HEK293 (cell line): ENCODE data around the gene PPHLN1.

Experiments
- CTCF ChIA-PET: fragments of 350-600 bp; formaldehyde crosslinking; extraction: SDS; loops from one replicate; lab custom pipeline; 2021; ENCODE audit warnings: antibody characterized with exemption; lab: Yijun Ruan, JAX
- POLR2A ChIA-PET: fragments of 300-600 bp; formaldehyde crosslinking; extraction: SDS; loops from one replicate; lab custom pipeline; 2020; ENCODE audit warnings: antibody characterized with exemption, inconsistent platforms; lab: Yijun Ruan, JAX
- H3K27ac ChIP-seq: fragments of 200-500 bp; sonication (Bioruptor generic); 2 replicates; pipeline ENCODE4 v1.5.1; 2014; ENCODE audit warnings: low read depth, low read length, control low read depth, inconsistent platforms; ENCODE audit errors: extremely low read depth
- H3K36me3 ChIP-seq, 2 experiments: fragments of 200-500 bp in 1 of 2; sonication (Bioruptor generic) in 1 of 2; 1 replicate in 1 of 2; 2 replicates in 1 of 2; pipeline ENCODE4 v1.5.1; 2014 to 2017; ENCODE audit warnings: inconsistent platforms in 2 of 2, low read length in 2 of 2; ENCODE audit not compliant: control insufficient read depth in 2 of 2, insufficient read depth in 1 of 2
- H3K4me1 ChIP-seq: fragments of 200-500 bp; sonication (Bioruptor generic); 2 replicates; pipeline ENCODE4 v1.5.1; 2014; ENCODE audit warnings: mild to moderate bottlenecking, low read length, inconsistent platforms; ENCODE audit not compliant: control insufficient read depth, insufficient read depth
- H3K4me3 ChIP-seq: 2 replicates; pipeline ENCODE4 v1.5.1; 2011; ENCODE audit warnings: low read depth, mild to moderate bottlenecking, control low read depth, low read length, moderate library complexity
- H3K9me3 ChIP-seq: fragments of 200-500 bp; sonication (Bioruptor generic); 2 replicates; pipeline ENCODE4 v1.5.1; 2014; ENCODE audit warnings: low read depth, low read length, inconsistent platforms; ENCODE audit not compliant: control insufficient read depth, insufficient read depth
- KLF16 ChIP-seq: fragments of 450-650 bp; formaldehyde crosslinking; IDR thresholded peaks from 2 replicates; pipeline ENCODE4 v1.5.1; 2017; ENCODE audit warnings: missing biosample characterization, missing genetic modification characterization
- KLF9 ChIP-seq: fragments of 450-650 bp; formaldehyde crosslinking; IDR thresholded peaks from 2 replicates; pipeline ENCODE4 v1.5.1; 2016; ENCODE audit warnings: missing biosample characterization, missing genetic modification characterization, low read depth
- MZF1 ChIP-seq: fragments of 450-650 bp; formaldehyde crosslinking; IDR thresholded peaks from 2 replicates; pipeline ENCODE4 v1.5.1; 2017; ENCODE audit warnings: missing biosample characterization, missing genetic modification characterization, borderline replicate concordance
- OSR2 ChIP-seq: fragments of 450-650 bp; formaldehyde crosslinking; IDR thresholded peaks from 2 replicates; pipeline ENCODE4 v1.5.1; 2016; ENCODE audit warnings: missing biosample characterization, missing genetic modification characterization
- TRIM28 ChIP-seq: IDR thresholded peaks from 2 replicates; pipeline ENCODE4 v1.6.1; 2011; ENCODE audit warnings: low read length, control low read depth, borderline replicate concordance
- WT1 ChIP-seq: fragments of 450-650 bp; formaldehyde crosslinking; IDR thresholded peaks from 2 replicates; pipeline ENCODE4 v1.5.1; 2016; ENCODE audit warnings: missing biosample characterization, missing genetic modification characterization
- ZBTB20 ChIP-seq: fragments of 450-650 bp; formaldehyde crosslinking; IDR thresholded peaks from 2 replicates; pipeline ENCODE4 v1.5.1; 2016; ENCODE audit warnings: missing biosample characterization, missing genetic modification characterization
- ZFHX2 ChIP-seq: fragments of 450-650 bp; formaldehyde crosslinking; conservative IDR thresholded peaks from 2 replicates; pipeline ENCODE4 v1.5.1; 2016; ENCODE audit warnings: missing biosample characterization, missing genetic modification characterization
- ZFP37 ChIP-seq: fragments of 450-650 bp; formaldehyde crosslinking; IDR thresholded peaks from 2 replicates; pipeline ENCODE4 v1.5.1; 2016; ENCODE audit warnings: missing biosample characterization, missing genetic modification characterization
- ZNF155 ChIP-seq: fragments of 450-650 bp; formaldehyde crosslinking; IDR thresholded peaks from 2 replicates; pipeline ENCODE4 v1.5.1; 2016; ENCODE audit warnings: missing biosample characterization, missing genetic modification characterization
- ZNF19 ChIP-seq: fragments of 450-650 bp; formaldehyde crosslinking; IDR thresholded peaks from 2 replicates; pipeline ENCODE4; 2016; ENCODE audit warnings: missing biosample characterization, missing genetic modification characterization, low read depth
- ZNF223 ChIP-seq: fragments of 450-650 bp; formaldehyde crosslinking; IDR thresholded peaks from 2 replicates; pipeline ENCODE4 v1.5.1; 2016; ENCODE audit warnings: missing biosample characterization, missing genetic modification characterization
- ZNF239 ChIP-seq: fragments of 450-650 bp; formaldehyde crosslinking; IDR thresholded peaks from 2 replicates; pipeline ENCODE4 v1.5.1; 2016; ENCODE audit warnings: missing biosample characterization, missing genetic modification characterization
- ZNF26 ChIP-seq: fragments of 450-650 bp; formaldehyde crosslinking; IDR thresholded peaks from 2 replicates; pipeline ENCODE4 v1.5.1; 2016; ENCODE audit warnings: missing biosample characterization, missing genetic modification characterization
- ZNF266 ChIP-seq: fragments of 450-650 bp; formaldehyde crosslinking; IDR thresholded peaks from 2 replicates; pipeline ENCODE4 v1.5.1; 2016; ENCODE audit warnings: missing biosample characterization, missing genetic modification characterization, low read depth
- ZNF362 ChIP-seq: fragments of 450-650 bp; formaldehyde crosslinking; IDR thresholded peaks from 2 replicates; pipeline ENCODE4 v1.5.1; 2016; ENCODE audit warnings: missing biosample characterization, missing genetic modification characterization
- ZNF623 ChIP-seq: fragments of 450-650 bp; formaldehyde crosslinking; IDR thresholded peaks from 2 replicates; pipeline ENCODE4 v1.5.1; 2016; ENCODE audit warnings: missing biosample characterization, missing genetic modification characterization
- ZNF654 ChIP-seq: fragments of 450-650 bp; formaldehyde crosslinking; IDR thresholded peaks from 2 replicates; pipeline ENCODE4 v1.5.1; 2016; ENCODE audit warnings: low read depth, missing biosample characterization, missing genetic modification characterization
- ZNF664 ChIP-seq: fragments of 450-650 bp; formaldehyde crosslinking; IDR thresholded peaks from 2 replicates; pipeline ENCODE4 v1.5.1; 2016; ENCODE audit warnings: missing biosample characterization, missing genetic modification characterization
- ZNF670 ChIP-seq: fragments of 450-650 bp; formaldehyde crosslinking; IDR thresholded peaks from 2 replicates; pipeline ENCODE4 v1.5.1; 2016; ENCODE audit warnings: missing biosample characterization, missing genetic modification characterization, low read depth
- ZNF777 ChIP-seq: fragments of 450-650 bp; formaldehyde crosslinking; IDR thresholded peaks from 2 replicates; pipeline ENCODE4 v1.5.1; 2017; ENCODE audit warnings: missing biosample characterization, missing genetic modification characterization, borderline replicate concordance
- ZSCAN5A ChIP-seq: fragments of 450-650 bp; formaldehyde crosslinking; IDR thresholded peaks from 2 replicates; pipeline ENCODE4 v1.5.1; 2016; ENCODE audit warnings: missing biosample characterization, missing genetic modification characterization

PPHLN1 gene

GRCh38 chr12:42396473-42397259 is 70.7 kb downstream of the PPHLN1 start:
- TF ChIP-seq ZNF670 (tag by site-specific recombination) (no peak), ZNF155 (tag by site-specific recombination) (no peak), ZNF654 (0 out of 2 replicates have a peak, but pooled peaks have one; percentile 5), ZNF362 (peak; percentile 49; the same call in 1 of the 2 replicates)
- Histone ChIP-seq H3K4me3 (no peak overlapping the region), H3K36me3 (peaks cover 7 to 28% of the 10 kb centered on the region in 2 experiments; a peak in 2 of 3 replicates), H3K9me3 (no peaks in the 10 kb centered on the region), H3K27ac (no peak overlapping the region), H3K4me1 (no peaks in the 10 kb centered on the region)
- ChIA-PET CTCF (interaction anchor here (1.5 to 1.9 kb wide), 2 partner anchors 24 to 100 kb away, joined by 4 to 8 read pairs; no protein-coding TSS in a partner anchor), POLR2A (no interaction called here)

- CTCF ChIA-PET, result interaction anchor here (0.6 to 1.3 kb wide), 4 partner anchors 31 to 758 kb away, joined by 3 to 6 read pairs (median 4); no protein-coding TSS in a partner anchor
Measured at GRCh38 chr12:42402821-42403411, 76.9 kb downstream of the PPHLN1 start.

GRCh38 chr12:42407306-42407705 is 81.3 kb downstream of the PPHLN1 start:
- Histone ChIP-seq H3K27ac (no peak overlapping the region), H3K9me3 (no peaks in the 10 kb centered on the region), H3K36me3 (peaks cover 0 to 3% of the 10 kb centered on the region in 2 experiments; a peak in 1 of 3 replicates), H3K4me1 (0 out of 2 replicates have a peak, but pooled peaks cover 3% of the 10 kb centered on the region), H3K4me3 (no peak overlapping the region)
- POLR2A ChIA-PET, result no interaction called here
- no peak for TF ChIP-seq ZNF19 (tag by site-specific recombination)
- TF ChIP-seq ZNF223 (tag by site-specific recombination), result no peak
- TF ChIP-seq ZNF239 (tag by site-specific recombination), result no peak
- no peak for TF ChIP-seq ZFP37 (tag by site-specific recombination)
- TF ChIP-seq ZNF266, result no peak
- TF ChIP-seq, all 188 proteins: peak for 0
- CTCF ChIA-PET, result interaction anchor here (1.5 kb wide), 1 partner anchor 35 kb away, joined by 3 read pairs; no protein-coding TSS in a partner anchor

More at GRCh38 chr12:42402821-42403411, 76.9 kb downstream of the PPHLN1 start:
- Histone ChIP-seq H3K27ac (no peak overlapping the region), H3K4me3 (no peak overlapping the region), H3K36me3 (peaks cover 10 to 28% of the 10 kb centered on the region in 2 experiments; a peak in 2 of 3 replicates), H3K9me3 (no peaks in the 10 kb centered on the region), H3K4me1 (0 out of 2 replicates have a peak, but pooled peaks cover 3% of the 10 kb centered on the region)
- TF ChIP-seq ZNF26 (tag by site-specific recombination), result no peak
- TF ChIP-seq ZFHX2 (tag by site-specific recombination), result no peak
- TF ChIP-seq WT1 (tag by site-specific recombination), result no peak
- TF ChIP-seq ZNF664 (tag by site-specific recombination), result no peak
- POLR2A ChIA-PET, result no interaction called here

GRCh38 chr12:42409471-42409870 is 83.5 kb downstream of the PPHLN1 start:
- ChIA-PET CTCF (no interaction called here), POLR2A (no interaction called here)
- H3K4me3 ChIP-seq, result no peak overlapping the region
- H3K27ac ChIP-seq, result no peak overlapping the region
- H3K4me1 ChIP-seq, result 0 out of 2 replicates have a peak, but pooled peaks cover 3% of the 10 kb centered on the region
- H3K36me3 ChIP-seq, result peaks cover 0 to 3% of the 10 kb centered on the region in 2 experiments; a peak in 1 of 3 replicates
- no peaks in the 10 kb centered on the region for H3K9me3 ChIP-seq
- TF ChIP-seq MZF1 (no peak), KLF16 (tag by site-specific recombination) (no peak), ZBTB20 (no peak), OSR2 (tag by site-specific recombination) (no peak), ZSCAN5A (tag by site-specific recombination) (no peak), ZNF777 (tag by site-specific recombination) (no peak), TRIM28 (no peak), KLF9 (no peak), ZNF623 (tag by site-specific recombination) (no peak)
